A673 (cell line): Measurements from ENCODE around the gene OR6C68.

ENCODE experiments used
- CTCF ChIP-seq: fragments of 300-800, 200-600 bp; sonication (generic); conservative IDR thresholded peaks from 2 replicates; pipeline ENCODE4 v1.5.1; 2017; ENCODE audit warnings: low read depth, mild to moderate bottlenecking, antibody characterized with exemption, low read length, moderate library complexity, mixed read lengths
- EZH2 ChIP-seq: fragments of 200-600 bp; sonication (generic); IDR thresholded peaks from 2 replicates; pipeline ENCODE4 v1.6.1; 2017; ENCODE audit warnings: borderline replicate concordance, low read depth, mild to moderate bottlenecking, mixed read lengths, antibody characterized with exemption, low read length; ENCODE audit not compliant: poor library complexity, severe bottlenecking

- TF ChIP-seq CTCF (no peak), EZH2 (no peak)
Observed at GRCh38 chr12:55495490-55495889, 3.3 kb downstream of the OR6C68 start.
